Esophagus muscularis mucosa (tissue), 4 donors: ENCODE data around the gene INPP4B. TPM values are rescaled to one million over a fixed set of nuclear protein-coding genes. Genes with fewer than 3 reads are reported as not detected.

ENCODE experiments used
- DNase-seq: peaks from one replicate; pipeline ENCODE4 v3.0.0-alpha.2; 2017; ENCODE audit errors: extremely low spot score
- H3K27ac ChIP-seq, 4 donors: fragments of 200-600 bp; sonication (generic); replicated peaks in 1 of 4; 1 replicate in 3 of 4; 2 replicates in 1 of 4; pipeline ENCODE4 v1.5.1; 2016 to 2019; ENCODE audit warnings: mild to moderate bottlenecking in 1 of 4
- H3K27me3 ChIP-seq, 4 donors: fragments of 200-600 bp; sonication (generic); one replicate each; pipeline versions ENCODE4 v1.5.1 to v1.6.0; 2016 to 2019
- H3K36me3 ChIP-seq, 4 donors: fragments of 200-600 bp; sonication (generic); one replicate each; pipeline ENCODE4 v1.5.1; 2016 to 2019
- H3K4me1 ChIP-seq, 4 donors: fragments of 200-600 bp; sonication (generic); one replicate each; pipeline ENCODE4 v1.5.1; 2016 to 2019
- H3K4me3 ChIP-seq, 4 donors: fragments of 200-600 bp; sonication (generic); 1 replicate in 2 of 4; 2 replicates in 2 of 4; pipeline ENCODE4 v1.5.1; 2016 to 2019; ENCODE audit warnings: mild to moderate bottlenecking in 4 of 4, moderate library complexity in 1 of 4
- H3K9me3 ChIP-seq, 4 donors: fragments of 200-600 bp; sonication (generic); 1 replicate in 3 of 4; 2 replicates in 1 of 4; pipeline ENCODE4 v1.5.1; 2016 to 2019
- CTCF ChIP-seq, 3 experiments: fragments of 200-600 bp in 2 of 3; fragments of 450-650 bp in 1 of 3; sonication (generic) in 2 of 3; IDR thresholded peaks; one replicate each; pipeline ENCODE4 v1.5.1; 2017 to 2019; ENCODE audit warnings: antibody characterized with exemption in 3 of 3, mild to moderate bottlenecking in 2 of 3, moderate library complexity in 1 of 3
- EP300 ChIP-seq: sonication (generic); formaldehyde crosslinking; IDR thresholded peaks from one replicate; pipeline ENCODE4 v1.6.1; 2017; ENCODE audit warnings: antibody characterized with exemption
- POLR2A ChIP-seq: fragments of 450-650 bp; IDR thresholded peaks from one replicate; pipeline ENCODE4 v1.6.1; 2017; ENCODE audit warnings: antibody characterized with exemption, moderate library complexity, mild to moderate bottlenecking, low read depth
- POLR2AphosphoS5 ChIP-seq, 2 donors: sonication (generic); formaldehyde crosslinking; IDR thresholded peaks; one replicate each; pipeline ENCODE4 v1.6.1; 2017; ENCODE audit warnings: antibody characterized with exemption in 2 of 2
- WGBS: methylation state at CpG from one replicate; pipeline ENCODE4 v1.1.5; 2018; 5-methylcytosine and 5-hydroxymethylcytosine counted together
- intact Hi-C: fragments of 100-400 bp; cut with DNase I; formaldehyde crosslinking; loops from one replicate; pipeline ENCODE4 v1.15.1; 2023
- total RNA-seq, 4 donors: library from RNA; depleted of rRNA; stranded (reverse); fragments of >200 nt; gene quantifications; one replicate each; pipeline versions ENCODE4 v1.1.0 to v1.2.1, GENCODE V29; 2016

The INPP4B gene
- total RNA-seq, 4 donors from 2014 or later = 12.7 to 23.4 (median 15.9) TPM

- TF ChIP-seq EP300 = no peak
- TF ChIP-seq POLR2A = no peak
- TF ChIP-seq POLR2AphosphoS5 (IDR thresholded peaks at IDR 0.05) = no peak
- no peak for TF ChIP-seq CTCF (IDR thresholded peaks at IDR 0.05)
- Histone ChIP-seq H3K36me3 (no peaks in the 10 kb centered on the region), H3K9me3 (no peaks in the 10 kb centered on the region), H3K4me1 (no peaks in the 10 kb centered on the region), H3K4me3 (no peak overlapping the region), H3K27ac (no peak overlapping the region), H3K27me3 (no peaks in the 10 kb centered on the region)
- intact Hi-C loops = no loop called here
- DNase-seq = no peak
Measured at GRCh38 chr4:142497606-142498005, 348.5 kb downstream of the INPP4B start.

GRCh38 chr4:142493255-142494110 lies 352.6 kb downstream of the INPP4B start:
- 59% methylated on average over 1 of the region's 1 CpG for WGBS
- DNase-seq = no peak
- Histone ChIP-seq H3K36me3 (no peaks in the 10 kb centered on the region), H3K27me3 (no peaks in the 10 kb centered on the region), H3K4me3 (no peak overlapping the region), H3K4me1 (no peaks in the 10 kb centered on the region), H3K9me3 (peaks cover 0 to 1% (median 0%) of the 10 kb centered on the region in 4 donors), H3K27ac (no peak overlapping the region)
- intact Hi-C loops = no loop called here
- TF ChIP-seq EP300 (no peak), POLR2AphosphoS5 (IDR thresholded peaks at IDR 0.05) (no peak), CTCF (IDR thresholded peaks at IDR 0.05) (no peak), POLR2A (no peak)

- no peak for TF ChIP-seq POLR2A
- no peak for TF ChIP-seq EP300
- TF ChIP-seq CTCF (IDR thresholded peaks at IDR 0.05) = no peak
- TF ChIP-seq POLR2AphosphoS5 (IDR thresholded peaks at IDR 0.05) = no peak
- intact Hi-C loops = no loop called here
- 84% methylated on average over 3 of the region's 3 CpGs for WGBS
Measured at GRCh38 chr4:142485452-142485851, 360.6 kb downstream of the INPP4B start.

GRCh38 chr4:142480244-142480643 lies 365.9 kb downstream of the INPP4B start:
- no peak overlapping the region for H3K4me3 ChIP-seq
- H3K27ac ChIP-seq = no peak overlapping the region
- no peaks in the 10 kb centered on the region for H3K4me1 ChIP-seq
- no peaks in the 10 kb centered on the region for H3K36me3 ChIP-seq
- TF ChIP-seq POLR2A (no peak), EP300 (no peak), CTCF (IDR thresholded peaks at IDR 0.05) (no peak), POLR2AphosphoS5 (IDR thresholded peaks at IDR 0.05) (no peak)
- no peaks in the 10 kb centered on the region for H3K9me3 ChIP-seq
- no peaks in the 10 kb centered on the region for H3K27me3 ChIP-seq
- DNase-seq = no peak
- intact Hi-C loops = no loop called here
- WGBS = 100% methylated on average over 1 of the region's 1 CpG

More at GRCh38 chr4:142485452-142485851, 360.6 kb downstream of the INPP4B start:
- H3K27me3 ChIP-seq = no peaks in the 10 kb centered on the region
- no peak for DNase-seq
- H3K36me3 ChIP-seq = no peaks in the 10 kb centered on the region
- H3K4me3 ChIP-seq = no peak overlapping the region
- no peak overlapping the region for H3K27ac ChIP-seq
- no peaks in the 10 kb centered on the region for H3K4me1 ChIP-seq
- peaks cover 0 to 4% (median 0%) of the 10 kb centered on the region in 4 donors for H3K9me3 ChIP-seq
